Measurements from ENCODE around the gene TRPM4. TPM values are rescaled to one million over a fixed set of nuclear protein-coding genes. Genes with fewer than 3 reads are reported as not detected.

The TRPM4 gene
- total RNA-seq, 1 experiment from 2014 or later: 30.0 TPM

- peak overlapping the region; percentile 44 for H3K27ac ChIP-seq (ENCODE audit: low read length)
- no peaks in the 10 kb centered on the region for H3F3A ChIP-seq (ENCODE audit: low read length, unreplicated experiment)
- ChIA-PET POLR2A (ENCODE audit: unreplicated experiment) (no interaction called here), CTCF (interaction anchor here (0.6 to 2.0 kb wide), 5 partner anchors 22 to 157 kb away, joined by 3 to 11 read pairs (median 4); partner anchors contain the start of genes GYS1 and RUVBL2)
- no peaks in the 10 kb centered on the region for H3K79me2 ChIP-seq (ENCODE audit: low read length)
- H4K20me1 ChIP-seq (ENCODE audit: low read length): no peaks in the 10 kb centered on the region
- peak; percentile 86 for DNase-seq
- H3K9ac ChIP-seq (ENCODE audit: low read length): peak overlapping the region; percentile 75
- H3K27me3 ChIP-seq (ENCODE audit: low read length): no peaks in the 10 kb centered on the region
- peaks cover 25% of the 10 kb centered on the region for H3K4me1 ChIP-seq (ENCODE audit: insufficient read depth, low read length)
- no TSS peak for BruUV-seq (replicated peaks)
- H3K9me2 ChIP-seq (replicated peaks; ENCODE audit: low read length): no peaks in the 10 kb centered on the region
- H3K4me2 ChIP-seq (ENCODE audit: low read length): peak overlapping the region; percentile 91
- intact Hi-C loops (cut with micrococcal nuclease): loop anchor here (1.0 kb wide), 1 partner anchor 49 kb away; no protein-coding TSS in a partner anchor
- H3K9me3 ChIP-seq (ENCODE audit: low read length): no peaks in the 10 kb centered on the region
- peak; percentile 51 for ATAC-seq
- no peaks in the 10 kb centered on the region for H3K36me3 ChIP-seq (ENCODE audit: low read depth, low read length)
- TF ChIP-seq EZH2 (IDR thresholded peaks at IDR 0.05; ENCODE audit: low read length, unreplicated experiment) (no peak), EZH2phosphoT487 (IDR thresholded peaks at IDR 0.05; ENCODE audit: borderline replicate concordance, low read length) (no peak), CTCF (conservative IDR thresholded peaks at IDR 0.05; ENCODE audit: low read depth, low read length) (no peak)
- H2AFZ ChIP-seq (ENCODE audit: low read length): peak overlapping the region; percentile 70
- H3K4me3 ChIP-seq (ENCODE audit: low read length): peak overlapping the region; percentile 71
Measured at GRCh38 chr19:49150106-49150943, 7.3 kb upstream of the TRPM4 start.

DNA sequence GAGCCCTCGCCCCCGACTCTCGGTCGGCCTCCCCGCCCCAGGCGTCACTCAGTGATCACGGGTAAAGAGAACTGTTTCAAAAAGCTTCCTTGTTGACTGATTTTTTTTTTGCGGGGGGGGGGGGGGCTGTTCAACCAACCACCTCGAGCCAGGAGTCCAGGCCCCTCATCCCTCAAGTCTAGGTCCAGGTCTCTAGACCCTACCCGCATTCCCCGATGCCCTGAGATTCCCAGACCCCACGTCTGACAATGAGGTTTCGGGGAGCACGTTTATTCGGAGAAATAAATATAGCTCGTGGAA, 6.7 kb upstream of the TRPM4 start:
- CTCF ChIA-PET: interaction anchor here (0.6 to 1.1 kb wide), 3 partner anchors 53 to 158 kb away, joined by 3 to 4 read pairs (median 4); partner anchors contain the start of genes GYS1 and RUVBL2

More for the DNA sequence above, 6.7 kb upstream of the TRPM4 start:
- Histone ChIP-seq H3K9me2 (replicated peaks; ENCODE audit: low read length) (no peaks in the 10 kb centered on the region), H4K20me1 (ENCODE audit: low read length) (no peaks in the 10 kb centered on the region), H3K27ac (ENCODE audit: low read length) (peak overlapping the region; percentile 44), H3K27me3 (ENCODE audit: low read length) (no peaks in the 10 kb centered on the region), H3K36me3 (ENCODE audit: low read depth, low read length) (no peaks in the 10 kb centered on the region), H3K9me3 (ENCODE audit: low read length) (no peaks in the 10 kb centered on the region), H3K79me2 (ENCODE audit: low read length) (no peaks in the 10 kb centered on the region), H3K4me3 (ENCODE audit: low read length) (peak overlapping the region; percentile 71), H2AFZ (ENCODE audit: low read length) (peak overlapping the region; percentile 70), H3K4me2 (ENCODE audit: low read length) (peak overlapping the region; percentile 91), H3K4me1 (ENCODE audit: insufficient read depth, low read length) (peaks cover 25% of the 10 kb centered on the region), H3K9ac (ENCODE audit: low read length) (peak overlapping the region; percentile 75), H3F3A (ENCODE audit: low read length, unreplicated experiment) (no peaks in the 10 kb centered on the region)
- TF ChIP-seq CTCF (conservative IDR thresholded peaks at IDR 0.05; ENCODE audit: low read depth, low read length) (no peak), EZH2 (IDR thresholded peaks at IDR 0.05; ENCODE audit: low read length, unreplicated experiment) (no peak), EZH2phosphoT487 (IDR thresholded peaks at IDR 0.05; ENCODE audit: borderline replicate concordance, low read length) (no peak)
- DNase-seq: no peak
- ATAC-seq: no peak
- intact Hi-C loops (cut with micrococcal nuclease): loop anchor here (1.0 kb wide), 1 partner anchor 48 kb away; no protein-coding TSS in a partner anchor
- POLR2A ChIA-PET (ENCODE audit: unreplicated experiment): interaction anchor here (0.7 kb wide), 1 partner anchor 158 kb away, joined by 3 read pairs; no protein-coding TSS in a partner anchor
- BruUV-seq (replicated peaks): no TSS peak

All from PC-3 (cell line).